A549 (cell line): ENCODE data around the gene RPS23.

Source experiments
- SREBF2 ChIP-seq: fragments of 450-650 bp; IDR thresholded peaks from 2 replicates; pipeline ENCODE4 v1.6.1; 2014; ENCODE audit warnings: mild to moderate bottlenecking, moderate library complexity
- TF ChIP-seq, protein P1 (sequence below): fragments of >200 bp; sonication (Bioruptor Twin); formaldehyde crosslinking; IDR thresholded peaks from 3 replicates; pipeline ENCODE4 v1.5.1; 2016

DNA sequence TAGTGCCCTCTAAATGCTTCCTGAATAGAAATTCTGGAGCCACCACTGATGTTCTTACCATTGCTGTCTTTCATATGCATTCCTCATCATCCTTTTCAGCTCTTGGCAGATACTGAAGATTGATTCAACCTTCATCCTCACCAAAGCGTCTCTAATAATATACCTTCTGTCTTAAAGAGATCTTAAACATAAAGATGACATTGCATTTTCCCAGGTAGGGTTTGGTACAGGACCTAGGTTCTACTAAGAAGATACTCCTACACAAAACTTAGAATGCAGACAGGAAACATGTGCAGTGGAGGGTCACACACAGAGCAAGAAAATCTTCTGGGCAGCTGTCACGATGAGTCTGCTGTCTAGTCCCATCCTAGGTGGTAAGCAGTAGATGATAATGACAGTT is 41.0 kb upstream of the RPS23 start:
- no peak for TF ChIP-seq SREBF2
- TF ChIP-seq, protein P1, sequence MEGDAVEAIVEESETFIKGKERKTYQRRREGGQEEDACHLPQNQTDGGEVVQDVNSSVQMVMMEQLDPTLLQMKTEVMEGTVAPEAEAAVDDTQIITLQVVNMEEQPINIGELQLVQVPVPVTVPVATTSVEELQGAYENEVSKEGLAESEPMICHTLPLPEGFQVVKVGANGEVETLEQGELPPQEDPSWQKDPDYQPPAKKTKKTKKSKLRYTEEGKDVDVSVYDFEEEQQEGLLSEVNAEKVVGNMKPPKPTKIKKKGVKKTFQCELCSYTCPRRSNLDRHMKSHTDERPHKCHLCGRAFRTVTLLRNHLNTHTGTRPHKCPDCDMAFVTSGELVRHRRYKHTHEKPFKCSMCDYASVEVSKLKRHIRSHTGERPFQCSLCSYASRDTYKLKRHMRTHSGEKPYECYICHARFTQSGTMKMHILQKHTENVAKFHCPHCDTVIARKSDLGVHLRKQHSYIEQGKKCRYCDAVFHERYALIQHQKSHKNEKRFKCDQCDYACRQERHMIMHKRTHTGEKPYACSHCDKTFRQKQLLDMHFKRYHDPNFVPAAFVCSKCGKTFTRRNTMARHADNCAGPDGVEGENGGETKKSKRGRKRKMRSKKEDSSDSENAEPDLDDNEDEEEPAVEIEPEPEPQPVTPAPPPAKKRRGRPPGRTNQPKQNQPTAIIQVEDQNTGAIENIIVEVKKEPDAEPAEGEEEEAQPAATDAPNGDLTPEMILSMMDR, result no peak
